Measurements from ENCODE around the gene ALKBH5.

GRCh38 chr17:18194804-18195203 is 11.2 kb downstream of the ALKBH5 start:
- TF ChIP-seq EZH2 (IDR thresholded peaks at IDR 0.05; ENCODE audit: borderline replicate concordance, low read depth, low read length, poor library complexity, severe bottlenecking) = no peak
- no peak for TF ChIP-seq CTCF (conservative IDR thresholded peaks at IDR 0.05; ENCODE audit: low read depth, low read length)

Measured in A673 (cell line).